GM21825 (cell line): ENCODE measurements around the gene KRTAP10-5.

Experiments used
- ATAC-seq: cut with Tn5 transposase; IDR thresholded peaks from one replicate; pipeline ENCODE4 v1.9.1; 2021; ENCODE audit warnings: mild to moderate bottlenecking, moderate library complexity; ENCODE audit not compliant: unreplicated experiment

KRTAP10-5 gene

DNA sequence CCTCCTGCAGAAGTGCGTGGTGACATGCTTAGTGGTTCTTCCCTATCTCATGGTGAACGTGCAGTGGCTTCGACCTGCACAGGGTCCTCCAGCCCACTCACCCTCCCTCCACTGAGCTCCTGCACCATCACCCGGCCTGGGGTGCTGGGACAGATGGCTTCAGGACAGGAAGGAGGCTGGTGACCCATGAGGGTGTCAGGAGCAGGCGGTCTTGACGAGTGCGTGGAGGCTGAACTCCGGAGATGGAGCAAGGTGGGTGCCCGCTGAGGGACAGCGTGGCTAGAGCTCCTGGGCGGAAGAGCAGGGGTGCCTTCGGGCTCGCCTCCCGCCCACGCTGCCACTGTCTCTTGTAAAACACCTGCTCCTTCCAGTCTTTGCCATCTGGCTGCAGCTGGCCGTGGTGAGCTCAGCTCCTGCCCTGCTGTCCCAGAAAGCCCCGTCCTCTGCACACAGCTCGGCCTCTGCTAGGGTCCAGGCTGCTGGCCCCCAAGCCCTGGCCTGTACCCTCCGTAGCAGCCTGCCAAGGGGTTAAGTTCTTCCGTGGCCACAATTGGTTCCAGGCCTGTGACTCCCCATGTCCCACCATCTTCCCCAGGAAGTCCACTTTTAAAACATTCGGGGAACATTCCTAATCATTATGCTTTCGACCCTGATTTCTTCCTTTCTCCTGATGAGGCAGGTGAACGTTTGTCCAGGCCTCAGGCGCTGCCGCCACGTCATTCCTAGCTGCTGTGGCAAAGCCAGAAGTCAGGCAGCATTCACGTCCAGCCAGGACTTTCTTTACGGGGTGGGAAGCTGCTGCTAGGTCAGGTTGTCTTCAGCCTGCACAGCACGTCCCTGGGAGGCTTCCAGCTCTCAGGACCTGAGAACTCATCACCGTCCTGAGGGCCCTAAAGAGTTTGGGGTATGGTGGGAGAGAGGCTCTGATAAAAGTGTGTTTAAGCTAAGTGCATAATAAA, 48.5 kb downstream of the KRTAP10-5 start:
- ATAC-seq: no peak

DNA sequence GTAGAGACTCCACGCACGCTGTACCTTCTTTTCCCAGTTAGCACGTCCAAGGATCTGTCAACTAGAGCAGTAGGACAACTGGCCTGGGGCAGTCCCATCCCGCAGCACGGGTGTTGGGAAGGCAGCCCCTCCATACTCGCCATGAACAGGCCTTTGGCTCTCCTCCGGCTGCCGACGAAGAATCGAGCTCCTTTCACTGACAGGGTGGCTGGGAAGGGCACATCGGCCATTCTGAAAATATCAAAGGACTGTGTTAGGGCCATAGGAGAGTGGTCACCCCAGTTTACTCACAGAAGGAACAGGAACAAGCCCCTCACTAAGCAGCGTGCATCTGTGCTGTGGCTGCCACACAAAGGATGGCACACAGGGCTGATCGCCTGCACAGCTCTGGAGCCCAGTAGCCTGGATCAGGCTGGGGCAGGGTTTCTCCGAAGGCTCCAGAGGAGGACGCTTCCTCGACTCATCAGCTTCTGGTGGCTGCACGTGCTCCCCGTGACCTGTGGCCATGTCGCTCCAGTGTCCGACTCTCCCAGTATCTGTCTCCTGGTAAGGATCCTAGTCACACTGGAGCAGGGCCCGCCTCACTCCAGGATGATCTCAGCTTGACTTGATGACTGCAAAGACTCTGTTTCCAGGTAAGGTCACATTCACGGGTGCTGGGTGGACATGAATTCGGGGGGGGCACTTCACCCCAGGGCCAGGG, 49.4 kb downstream of the KRTAP10-5 start:
- no peak for ATAC-seq

DNA sequence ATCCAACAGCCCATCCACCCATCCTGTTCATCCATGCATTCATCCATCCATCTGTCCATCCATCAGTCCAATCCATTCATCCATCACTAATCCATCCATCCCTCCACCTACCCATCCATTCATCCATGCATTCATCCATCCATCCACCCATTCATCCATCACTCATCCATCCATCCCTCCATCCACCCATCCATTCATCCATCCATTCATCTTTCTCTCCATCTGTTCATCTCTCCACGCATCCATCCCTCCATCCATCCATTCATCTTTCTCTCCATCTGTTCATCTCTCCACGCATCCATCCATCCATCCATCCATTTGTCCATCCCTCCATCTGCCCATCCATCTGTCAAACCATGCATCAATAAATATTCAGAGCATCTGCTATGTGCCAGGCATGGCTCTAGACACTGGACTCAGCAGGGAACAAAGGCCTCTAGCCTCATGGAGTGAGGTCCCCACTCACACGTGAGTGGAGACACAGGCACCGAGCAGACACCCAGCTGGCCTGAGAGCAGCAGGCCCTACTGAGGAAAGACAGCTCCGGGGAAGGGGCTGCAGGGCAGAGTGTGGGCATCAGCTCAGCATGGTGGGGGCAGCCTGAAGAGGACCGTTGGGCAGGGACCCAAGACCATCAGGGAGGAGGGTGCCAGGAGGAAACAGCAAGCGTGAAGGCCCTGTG, 50.0 kb downstream of the KRTAP10-5 start:
- ATAC-seq: no peak

DNA sequence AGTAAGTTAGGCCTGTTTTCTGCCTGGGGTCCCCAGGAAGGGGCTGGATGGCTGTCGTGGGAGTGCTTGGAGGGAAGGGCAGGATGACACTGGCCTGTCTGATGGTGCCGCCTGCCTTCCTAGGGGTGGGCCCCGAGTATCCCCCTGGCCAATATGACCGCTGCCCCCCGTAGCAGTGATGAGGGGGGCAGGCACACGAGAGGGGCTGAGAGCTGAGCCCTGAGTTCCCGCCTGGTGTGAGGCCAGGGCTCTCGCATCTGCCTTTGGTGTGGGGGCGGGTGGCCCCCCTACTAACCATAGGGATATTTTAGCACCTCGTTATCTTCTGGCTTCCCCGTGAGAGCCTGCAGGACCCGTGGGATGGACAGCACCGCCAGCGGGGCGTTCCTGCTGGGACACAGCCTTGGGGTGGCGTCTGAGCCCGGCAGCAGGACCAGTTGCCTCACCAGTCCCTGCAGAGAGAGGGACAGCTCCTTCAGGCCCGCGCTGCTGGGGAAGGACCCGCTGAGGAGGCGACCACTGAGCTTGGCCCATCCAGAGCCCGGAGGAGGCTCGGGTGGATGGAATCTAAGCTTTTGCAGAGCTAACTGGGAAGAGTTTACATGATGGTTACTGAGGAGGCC, 50.8 kb downstream of the KRTAP10-5 start:
- ATAC-seq: no peak
